ENCODE results near the gene ZNF483. TPM values are rescaled to one million over a fixed set of nuclear protein-coding genes. Genes with fewer than 3 reads are reported as not detected.
A peak's percentile ranks its signal among the peaks of the same experiment; 100 is the strongest.

ZNF483 gene
- total and polyA plus RNA-seq, 9 of the 15 experiments (the other 6 are each of a cell fraction or from before 2014, with no cell fraction given) = 0.04 to 1.0 (median 0.38) TPM

GRCh38 chr9:111483858-111484571, 41.0 kb upstream of the ZNF483 start, which contains the start of gene ECPAS (continued):
- TF ChIP-seq CUX1 (CRISPR knock-in tag; IDR thresholded peaks at IDR 0.05) (no peak), KAT2B (IDR thresholded peaks at IDR 0.05; ENCODE audit: low read depth, low read length) (no peak), GTF2E2 (tag; IDR thresholded peaks at IDR 0.05) (no peak), ZBTB1 (CRISPR knock-in tag; IDR thresholded peaks at IDR 0.05; ENCODE audit: borderline replicate concordance, low read depth) (peak; percentile 47; the same call in 1 of the 2 replicates), CBX5 (IDR thresholded peaks at IDR 0.05; ENCODE audit: borderline replicate concordance, low read depth) (no peak), GATA2 (CRISPR knock-in tag; IDR thresholded peaks at IDR 0.05) (no peak), TRIM24 (IDR thresholded peaks at IDR 0.05) (no peak), ZNF217 (CRISPR knock-in tag; IDR thresholded peaks at IDR 0.05) (no peak), ZNF133 (CRISPR knock-in tag; IDR thresholded peaks at IDR 0.05) (no peak), ZBTB8A (IDR thresholded peaks at IDR 0.05; ENCODE audit: partially characterized antibody) (no peak), FOXA1 (IDR thresholded peaks at IDR 0.05; ENCODE audit: borderline replicate concordance) (no peak), SMC3 (conservative IDR thresholded peaks at IDR 0.05; ENCODE audit: insufficient read depth, low read depth, low read length) (no peak), THAP7 (CRISPR knock-in tag; IDR thresholded peaks at IDR 0.05) (no peak), SMAD4 (CRISPR knock-in tag; conservative IDR thresholded peaks at IDR 0.05) (peak; percentile 61), ARHGAP35 (IDR thresholded peaks at IDR 0.05; ENCODE audit: partially characterized antibody) (no peak), NFE2 (IDR thresholded peaks at IDR 0.05; ENCODE audit: low read depth) (peak; percentile 51), ZNF785 (CRISPR knock-in tag; IDR thresholded peaks at IDR 0.05) (no peak), EHMT2 (IDR thresholded peaks at IDR 0.05) (no peak), TCF15 (CRISPR knock-in tag; IDR thresholded peaks at IDR 0.05) (no peak), MTA2 (IDR thresholded peaks at IDR 0.05; ENCODE audit: low read depth) (no peak), SLC30A9 (CRISPR knock-in tag; IDR thresholded peaks at IDR 0.05) (no peak), YY1 (IDR thresholded peaks at IDR 0.05; ENCODE audit: borderline replicate concordance in 1 of 3, control insufficient read depth in 1 of 3, extremely low read depth in 1 of 3, insufficient read depth in 3 of 3, insufficient read length in 1 of 3, insufficient replicate concordance in 2 of 3, low read depth in 1 of 3, low read length in 2 of 3) (peak in 1 of 3 experiments; percentile 43), ZNF12 (CRISPR knock-in tag; IDR thresholded peaks at IDR 0.05) (no peak), ZNF561 (CRISPR knock-in tag; conservative IDR thresholded peaks at IDR 0.05) (no peak)

Measured in K562 (cell line).